ENCODE results near the gene NCAPD2.

The NCAPD2 gene

GRCh38 chr12:6569786-6570185 lies 75.9 kb downstream of the NCAPD2 start:
- DNase-seq (ENCODE audit: low read depth) = no peak

GRCh38 chr12:6570264-6570887 lies 76.5 kb downstream of the NCAPD2 start:
- DNase-seq (ENCODE audit: low read depth) = no peak

- DNase-seq (ENCODE audit: low read depth) = no peak
These were observed 79.1 kb downstream of the NCAPD2 start for GRCh38 chr12:6573001-6573400.

- no peak for DNase-seq (ENCODE audit: low read depth)
These were observed 80.8 kb downstream of the NCAPD2 start for GRCh38 chr12:6574576-6575295.

- DNase-seq (ENCODE audit: low read depth) = no peak
These were observed 81.7 kb downstream of the NCAPD2 start for GRCh38 chr12:6575648-6576047.
